PC-3 (cell line): ENCODE measurements around the gene ATXN7L1.

Source experiments
- EZH2 ChIP-seq: fragments of 300-600 bp; sonication (generic); IDR thresholded peaks from one replicate; pipeline ENCODE4 v1.6.1; 2017; ENCODE audit warnings: antibody characterized with exemption, mild to moderate bottlenecking, low read length; ENCODE audit not compliant: unreplicated experiment
- EZH2phosphoT487 ChIP-seq: fragments of 300-600 bp; sonication (generic); IDR thresholded peaks from 2 replicates; pipeline ENCODE4 v1.6.1; 2018; ENCODE audit warnings: mild to moderate bottlenecking, antibody characterized with exemption, low read length, borderline replicate concordance
- TF ChIP-seq, protein P1 (sequence below): fragments of 300-600 bp; sonication (generic); conservative IDR thresholded peaks from 2 replicates; pipeline ENCODE4 v1.5.1; 2017; ENCODE audit warnings: antibody characterized with exemption, low read depth, mild to moderate bottlenecking, low read length

DNA sequence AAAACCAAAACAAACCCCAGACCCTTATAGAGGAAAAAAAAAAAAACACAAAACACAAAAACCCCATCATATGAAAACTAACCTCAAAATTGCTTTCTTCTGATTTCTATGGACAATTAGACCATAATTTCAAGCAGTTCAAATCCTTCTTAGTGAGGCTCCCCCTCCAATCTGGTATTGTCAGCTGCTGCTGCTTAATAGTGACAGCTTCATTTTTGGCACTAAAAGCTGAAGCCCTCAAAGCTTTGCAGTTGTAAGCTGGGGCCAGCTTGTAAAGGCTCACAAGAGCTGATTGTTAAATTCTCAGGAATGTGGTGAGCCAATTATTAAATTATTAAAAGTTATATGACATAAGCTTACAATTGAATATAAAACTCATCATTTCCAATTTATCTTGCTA, 21.9 kb downstream of the ATXN7L1 start:
- TF ChIP-seq, protein P1, sequence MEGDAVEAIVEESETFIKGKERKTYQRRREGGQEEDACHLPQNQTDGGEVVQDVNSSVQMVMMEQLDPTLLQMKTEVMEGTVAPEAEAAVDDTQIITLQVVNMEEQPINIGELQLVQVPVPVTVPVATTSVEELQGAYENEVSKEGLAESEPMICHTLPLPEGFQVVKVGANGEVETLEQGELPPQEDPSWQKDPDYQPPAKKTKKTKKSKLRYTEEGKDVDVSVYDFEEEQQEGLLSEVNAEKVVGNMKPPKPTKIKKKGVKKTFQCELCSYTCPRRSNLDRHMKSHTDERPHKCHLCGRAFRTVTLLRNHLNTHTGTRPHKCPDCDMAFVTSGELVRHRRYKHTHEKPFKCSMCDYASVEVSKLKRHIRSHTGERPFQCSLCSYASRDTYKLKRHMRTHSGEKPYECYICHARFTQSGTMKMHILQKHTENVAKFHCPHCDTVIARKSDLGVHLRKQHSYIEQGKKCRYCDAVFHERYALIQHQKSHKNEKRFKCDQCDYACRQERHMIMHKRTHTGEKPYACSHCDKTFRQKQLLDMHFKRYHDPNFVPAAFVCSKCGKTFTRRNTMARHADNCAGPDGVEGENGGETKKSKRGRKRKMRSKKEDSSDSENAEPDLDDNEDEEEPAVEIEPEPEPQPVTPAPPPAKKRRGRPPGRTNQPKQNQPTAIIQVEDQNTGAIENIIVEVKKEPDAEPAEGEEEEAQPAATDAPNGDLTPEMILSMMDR: no peak
- no peak for TF ChIP-seq EZH2
- TF ChIP-seq EZH2phosphoT487: no peak
